K562 (cell line): Measurements from ENCODE around the gene GULP1. TPM values are rescaled to one million over a fixed set of nuclear protein-coding genes. Genes with fewer than 3 reads are reported as not detected.

Experiments
- HSF4 ChIP-seq: fragments of 250-450 bp; sonication (Bioruptor Pico); IDR thresholded peaks from 2 replicates; pipeline ENCODE4 v2.1.2; 2022; ENCODE audit warnings: mild to moderate bottlenecking, moderate library complexity, borderline replicate concordance
- SRSF3 ChIP-seq: fragments of 200-400 bp; formaldehyde crosslinking; IDR thresholded peaks from 2 replicates; pipeline ENCODE4 v1.6.1; 2016; ENCODE audit warnings: mild to moderate bottlenecking, low read length, moderate library complexity; ENCODE audit not compliant: insufficient read depth
- ZNF780A ChIP-seq: fragments of 250-450 bp; sonication (Bioruptor Pico); IDR thresholded peaks from 2 replicates; pipeline ENCODE4 v1.5.0; 2021; ENCODE audit warnings: mild to moderate bottlenecking
- polyA plus RNA-seq, 8 experiments: library from polyadenylated mRNA; depleted of rRNA in 4 of 8; stranded (reverse) in 5 of 8; unstranded in 3 of 8; fragments of >200 nt; fragmentation: Nextera tagmentation in 2 of 8; fragmentation: Illumina TruSeq in 1 of 8; extraction: Ambion mirVana in 2 of 8; extraction: Trizol in 1 of 8; gene quantifications; 2 replicates each; pipeline versions ENCODE4 v1.2.1 to v1.2.3, GENCODE V29; 2011 to 2014; ENCODE audit warnings: inconsistent platforms in 1 of 8, missing spikeins in 1 of 8
- total RNA-seq, 7 experiments: library from RNA; depleted of rRNA in 6 of 7; stranded (reverse); fragments of >200 nt in 6 of 7; fragmentation: Illumina TruSeq in 2 of 7; extraction: Trizol in 2 of 7; gene quantifications; 2 replicates each; pipeline versions ENCODE4 v1.2.1 to v1.2.3, GENCODE V29; 2011 to 2021; ENCODE audit warnings: low replicate concordance in 1 of 7
- TF ChIP-seq, protein P1 (sequence below): sonication (generic); formaldehyde crosslinking; IDR thresholded peaks from 2 replicates; pipeline ENCODE4 v1.8.0; 2022; ENCODE audit warnings: mild to moderate bottlenecking, missing genetic modification reagents, borderline replicate concordance
- TF ChIP-seq, protein P2 (sequence below): fragments of 250-450 bp; sonication (Bioruptor Pico); IDR thresholded peaks from 2 replicates; pipeline ENCODE4 v1.5.0; 2021; ENCODE audit warnings: mild to moderate bottlenecking, moderate library complexity

Gene GULP1
- total and polyA plus RNA-seq, 9 of the 15 experiments (the other 6 are each of a cell fraction or from before 2014, with no cell fraction given), result 8.5 to 25.3 (median 19.5) TPM

DNA sequence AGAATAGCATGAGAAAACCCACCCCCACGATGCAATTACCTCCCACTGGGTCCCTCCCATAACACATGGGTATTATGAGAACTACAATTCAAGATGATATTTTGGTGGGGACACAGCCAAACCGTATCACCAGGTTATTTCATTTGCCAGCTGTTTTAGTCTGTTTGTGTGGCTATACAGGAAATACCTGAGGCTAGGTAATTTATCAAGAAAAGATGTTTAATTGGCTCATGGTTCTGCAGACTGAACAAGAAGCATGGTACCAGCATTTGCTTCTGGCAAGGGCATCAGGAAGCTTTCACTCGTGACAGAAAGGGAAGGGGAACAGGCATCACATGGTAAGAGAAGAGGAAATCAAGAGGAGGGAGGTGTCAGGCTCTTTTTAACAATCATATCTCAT, 329.2 kb downstream of the GULP1 start (continued):
- TF ChIP-seq, protein P1, sequence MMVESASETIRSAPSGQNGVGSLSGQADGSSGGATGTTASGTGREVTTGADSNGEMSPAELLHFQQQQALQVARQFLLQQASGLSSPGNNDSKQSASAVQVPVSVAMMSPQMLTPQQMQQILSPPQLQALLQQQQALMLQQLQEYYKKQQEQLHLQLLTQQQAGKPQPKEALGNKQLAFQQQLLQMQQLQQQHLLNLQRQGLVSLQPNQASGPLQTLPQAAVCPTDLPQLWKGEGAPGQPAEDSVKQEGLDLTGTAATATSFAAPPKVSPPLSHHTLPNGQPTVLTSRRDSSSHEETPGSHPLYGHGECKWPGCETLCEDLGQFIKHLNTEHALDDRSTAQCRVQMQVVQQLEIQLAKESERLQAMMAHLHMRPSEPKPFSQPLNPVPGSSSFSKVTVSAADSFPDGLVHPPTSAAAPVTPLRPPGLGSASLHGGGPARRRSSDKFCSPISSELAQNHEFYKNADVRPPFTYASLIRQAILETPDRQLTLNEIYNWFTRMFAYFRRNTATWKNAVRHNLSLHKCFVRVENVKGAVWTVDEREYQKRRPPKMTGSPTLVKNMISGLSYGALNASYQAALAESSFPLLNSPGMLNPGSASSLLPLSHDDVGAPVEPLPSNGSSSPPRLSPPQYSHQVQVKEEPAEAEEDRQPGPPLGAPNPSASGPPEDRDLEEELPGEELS, result no peak
- TF ChIP-seq, protein P2, sequence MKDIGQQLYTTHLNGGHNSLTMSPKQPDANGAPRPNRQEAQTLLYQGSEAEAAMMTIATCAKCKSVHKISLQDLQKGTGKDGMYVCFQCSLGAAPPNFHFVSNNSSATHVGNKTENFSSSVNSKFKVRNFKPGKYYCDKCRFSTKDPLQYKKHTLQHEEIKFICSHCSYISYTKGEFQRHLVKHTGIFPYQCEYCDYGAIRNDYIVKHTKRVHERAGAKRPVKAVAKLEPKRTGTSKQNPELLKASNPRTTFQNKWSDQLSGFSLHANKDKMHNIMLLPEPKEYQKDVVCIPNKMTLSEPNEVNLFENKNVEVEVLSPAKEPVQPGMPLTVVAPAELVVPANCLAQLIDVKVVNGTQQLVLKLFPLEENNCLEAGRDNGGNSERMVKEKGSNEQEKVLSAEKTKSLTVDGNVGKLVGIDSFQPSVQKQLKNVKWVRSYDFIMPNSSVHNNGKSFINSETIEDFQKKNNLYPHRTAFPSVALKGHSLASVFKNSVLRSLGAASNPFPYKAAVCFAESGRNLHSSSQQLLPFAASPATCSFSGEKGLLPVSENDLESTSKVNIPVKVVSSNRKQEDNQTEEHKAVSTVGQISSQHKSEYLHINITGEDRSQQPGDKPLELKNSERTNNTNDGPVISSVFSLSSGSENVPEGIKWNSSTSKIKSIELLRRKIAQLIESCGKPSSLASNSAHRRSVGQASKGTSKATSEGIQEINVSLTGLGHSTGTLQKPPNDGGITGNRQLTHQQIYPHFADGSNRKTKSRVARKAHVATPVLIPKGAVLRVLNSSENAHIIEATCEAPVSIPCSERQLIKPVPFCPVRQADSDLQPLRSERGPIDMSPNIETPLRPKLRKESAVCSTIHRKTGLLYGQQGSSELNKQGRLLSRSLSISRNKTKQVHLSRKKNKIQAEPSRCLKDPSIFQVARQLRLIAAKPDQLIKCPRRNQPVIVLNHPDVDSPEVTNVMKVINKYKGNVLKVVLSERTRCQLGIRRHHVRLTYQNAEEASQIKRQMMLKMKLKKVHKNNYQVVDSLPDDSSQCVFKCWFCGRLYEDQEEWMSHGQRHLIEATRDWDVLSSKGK (CRISPR knock-in tag), result no peak
- no peak for TF ChIP-seq SRSF3
- TF ChIP-seq HSF4 (CRISPR knock-in tag), result no peak
- no peak for TF ChIP-seq ZNF780A (CRISPR knock-in tag)
